Occipital lobe (tissue), 2 donors: ENCODE measurements around the gene PTPRM. TPM values are rescaled to one million over a fixed set of nuclear protein-coding genes. Genes with fewer than 3 reads are reported as not detected.

Source experiments
- DNase-seq: peaks from one replicate; lab custom pipeline; 2025; lab: John Stamatoyannopoulos, UW
- total RNA-seq: library from RNA; depleted of rRNA; stranded (reverse); fragments of >200 nt; gene quantifications from one replicate; pipeline ENCODE4 v1.2.3, GENCODE V29; 2014

The PTPRM gene
- total RNA-seq, 1 donor from 2014 or later: 45.4 TPM

DNA sequence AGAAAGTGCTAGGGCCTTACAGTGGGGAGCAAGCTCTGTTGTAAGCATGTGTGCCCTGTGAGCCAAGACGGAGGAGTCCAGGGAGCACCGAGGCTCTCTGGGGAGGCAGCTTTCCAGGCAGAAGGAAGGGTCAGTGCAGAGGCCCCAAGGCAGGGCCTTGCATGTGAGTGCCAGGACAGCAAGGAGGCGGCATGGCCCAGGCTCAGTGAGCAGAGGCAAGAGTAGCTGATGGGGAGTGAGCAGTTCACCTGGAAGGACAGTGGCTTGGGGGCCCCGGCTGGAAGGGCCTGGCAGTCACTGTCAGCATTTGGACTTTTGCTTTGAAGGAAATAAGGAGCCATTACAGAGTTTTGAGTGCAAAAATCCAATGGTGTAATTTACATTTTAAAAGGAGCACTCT lies 818.3 kb downstream of the PTPRM start:
- no peak for DNase-seq

DNA sequence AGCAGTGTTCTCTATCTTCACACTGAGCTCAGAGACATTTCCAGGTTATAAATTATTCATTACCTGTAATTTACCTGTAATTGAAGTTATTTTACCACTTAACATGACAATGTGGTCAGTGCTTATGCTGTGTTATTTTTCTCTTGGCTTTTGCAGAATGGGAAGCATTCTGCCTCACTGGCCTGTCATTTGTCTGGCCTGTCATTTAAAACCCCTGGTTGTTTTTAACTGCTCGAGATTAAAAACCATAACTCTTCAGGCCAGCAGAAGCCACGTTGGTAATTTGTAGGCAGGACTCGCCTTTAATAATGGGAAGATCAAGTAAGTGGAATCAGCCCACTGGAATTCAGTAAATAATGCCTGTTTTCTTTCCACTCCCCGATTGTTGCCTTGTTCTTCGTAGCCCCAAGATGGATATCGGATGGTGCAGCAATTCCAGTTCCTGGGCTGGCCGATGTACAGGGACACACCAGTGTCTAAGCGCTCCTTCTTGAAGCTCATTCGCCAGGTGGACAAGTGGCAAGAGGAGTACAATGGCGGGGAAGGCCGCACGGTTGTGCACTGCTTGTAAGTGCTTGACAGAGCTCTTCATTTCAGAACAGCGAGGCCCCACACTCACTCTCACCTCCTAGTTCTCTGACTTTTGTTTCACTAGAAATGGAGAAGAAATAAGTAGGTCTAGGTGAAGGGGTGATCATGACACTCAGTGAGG lies 819.7 kb downstream of the PTPRM start:
- DNase-seq: no peak

- DNase-seq: peak; percentile 36
Observed at GRCh38 chr18:8389391-8390340, 822.5 kb downstream of the PTPRM start.

- no peak for DNase-seq
Observed at GRCh38 chr18:8391068-8391467, 824.0 kb downstream of the PTPRM start.

GRCh38 chr18:8396254-8396653 lies 829.1 kb downstream of the PTPRM start:
- DNase-seq: no peak

- DNase-seq: no peak
Observed at GRCh38 chr18:8397034-8397433, 829.9 kb downstream of the PTPRM start.

DNA sequence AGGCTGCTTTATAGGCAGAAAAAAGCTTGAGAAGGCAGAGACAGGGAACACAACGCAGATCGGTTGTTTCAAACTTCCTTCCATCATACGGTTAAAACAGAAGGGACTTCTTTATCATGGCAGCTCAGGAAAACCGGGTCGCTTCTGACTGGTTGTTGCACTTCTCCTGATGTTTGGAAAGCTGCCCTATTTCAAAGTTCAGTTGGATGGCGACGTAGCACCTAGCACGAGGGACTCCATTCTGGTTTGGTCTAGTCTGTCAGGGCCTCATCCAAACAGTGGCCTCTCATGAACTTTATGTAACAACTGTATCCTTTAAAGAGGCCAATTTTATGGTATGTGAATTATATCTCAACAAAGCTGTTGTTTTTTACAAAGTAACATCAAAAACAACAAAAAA lies 832.0 kb downstream of the PTPRM start:
- no peak for DNase-seq

DNA sequence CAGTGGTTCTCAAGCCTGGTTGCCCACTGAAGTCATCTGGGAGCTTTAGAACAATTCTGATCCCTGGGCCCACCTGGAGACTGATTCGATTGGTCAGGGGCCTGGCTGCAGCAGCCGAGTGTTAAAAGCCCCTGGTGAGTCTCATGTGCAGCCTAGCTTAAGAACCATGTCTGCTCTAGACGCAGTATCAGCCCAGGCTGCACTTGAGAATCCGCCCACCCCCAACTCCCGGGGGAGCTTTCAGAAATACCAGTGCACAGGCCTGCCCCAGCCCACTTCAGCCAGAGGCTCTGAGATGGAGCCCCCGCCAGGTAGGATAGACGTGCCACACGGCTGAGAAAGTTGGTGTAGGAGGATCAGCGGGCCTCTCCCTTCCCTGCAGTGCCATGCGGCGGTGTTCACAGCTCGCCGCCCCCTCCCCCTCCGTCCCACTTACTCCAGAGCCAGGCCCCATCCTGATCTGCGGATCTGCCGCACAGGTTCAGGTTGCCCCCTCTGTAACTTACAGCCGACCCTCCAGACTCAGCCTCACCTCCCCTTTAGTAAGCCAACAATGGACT lies 833.2 kb downstream of the PTPRM start:
- DNase-seq: no peak

GRCh38 chr18:8400825-8401224 lies 833.7 kb downstream of the PTPRM start:
- DNase-seq: no peak

DNA sequence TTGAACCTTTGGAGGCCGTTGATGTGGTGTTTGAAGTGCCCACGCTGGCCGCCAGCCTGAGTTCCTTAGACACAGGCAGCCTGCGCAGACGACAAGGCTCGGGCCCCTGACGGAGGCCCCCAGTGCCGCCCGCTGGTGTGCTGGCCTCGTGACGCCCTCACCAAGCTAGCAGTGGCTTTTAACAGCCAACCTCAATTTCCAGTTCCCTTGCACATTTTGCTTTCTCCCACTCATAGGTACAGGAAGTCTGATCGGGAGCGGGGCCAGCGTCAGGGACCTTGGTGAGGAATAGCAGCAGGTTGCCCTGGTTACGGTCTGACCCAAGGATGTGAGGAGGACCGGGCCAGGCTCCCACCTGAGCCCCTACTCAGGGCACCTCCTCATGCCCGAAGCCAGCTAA lies 834.5 kb downstream of the PTPRM start:
- no peak for DNase-seq

- DNase-seq: no peak
Observed at GRCh38 chr18:8402237-8402636, 835.1 kb downstream of the PTPRM start.

GRCh38 chr18:8403713-8404112 lies 836.6 kb downstream of the PTPRM start:
- no peak for DNase-seq

- no peak for DNase-seq
Observed at GRCh38 chr18:8406186-8406867, 839.2 kb downstream of the PTPRM start.

DNA sequence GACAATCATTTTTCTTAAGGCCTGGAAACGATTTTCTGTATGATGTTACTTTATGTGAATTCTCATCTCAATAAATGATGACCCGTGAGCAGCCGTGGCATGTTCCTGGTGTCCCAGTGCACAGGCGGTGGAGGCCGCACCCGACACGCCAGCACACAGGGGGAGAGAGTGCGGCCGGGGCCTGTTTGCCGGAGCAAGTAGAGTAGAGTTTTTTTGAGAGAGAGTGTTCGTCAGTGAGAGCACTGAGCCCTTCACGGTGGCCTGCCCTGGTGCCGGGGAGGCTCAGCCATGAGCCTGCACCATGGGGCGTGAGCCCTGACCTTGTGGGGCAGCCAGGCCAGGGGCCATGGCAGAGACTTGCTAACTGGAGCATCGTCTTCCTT lies 839.7 kb downstream of the PTPRM start:
- DNase-seq: no peak

DNA sequence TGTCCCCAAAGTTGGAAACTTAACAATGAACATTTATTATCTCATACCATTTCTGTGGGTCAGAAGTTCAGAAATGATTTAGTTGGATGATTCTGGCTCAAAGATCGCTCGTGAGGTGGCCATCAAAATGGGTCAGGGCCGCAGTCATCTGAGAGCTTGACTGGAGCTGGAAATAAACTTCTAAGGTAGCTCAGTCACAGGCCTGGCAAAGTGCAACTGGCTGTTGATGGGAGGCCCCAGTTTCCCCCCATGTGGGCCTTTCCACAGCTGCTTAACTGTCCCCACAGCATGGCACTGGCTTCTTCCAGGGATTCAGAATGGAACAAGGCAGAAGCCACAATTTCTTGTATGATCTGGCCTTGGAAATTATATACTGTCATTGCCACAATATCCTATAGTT lies 842.0 kb downstream of the PTPRM start:
- DNase-seq: no peak

GRCh38 chr18:8411492-8411891 lies 844.4 kb downstream of the PTPRM start:
- no peak for DNase-seq

- DNase-seq: no peak
Observed at GRCh38 chr18:8412117-8412516, 845.0 kb downstream of the PTPRM start.

GRCh38 chr18:8413189-8413588 lies 846.1 kb downstream of the PTPRM start:
- no peak for DNase-seq

DNA sequence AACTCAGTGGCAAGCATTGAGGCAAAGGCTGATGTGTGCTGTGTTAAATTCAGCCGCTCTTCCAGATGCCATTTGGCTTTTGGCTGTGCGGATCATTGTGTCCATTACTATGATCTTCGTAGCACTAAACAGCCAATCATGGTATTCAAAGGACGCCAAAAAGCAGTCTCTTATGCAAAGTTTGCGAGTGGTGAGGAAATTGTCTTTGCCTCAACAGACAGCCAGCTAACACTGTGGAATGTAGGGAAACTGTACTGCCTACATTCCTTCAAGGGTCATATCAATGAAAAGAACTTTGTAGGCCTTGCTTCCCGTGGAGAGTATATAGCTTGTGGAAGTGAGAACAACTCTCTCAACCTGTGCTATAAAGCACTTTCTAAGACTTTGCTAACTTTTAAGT lies 846.6 kb downstream of the PTPRM start:
- DNase-seq: no peak

DNA sequence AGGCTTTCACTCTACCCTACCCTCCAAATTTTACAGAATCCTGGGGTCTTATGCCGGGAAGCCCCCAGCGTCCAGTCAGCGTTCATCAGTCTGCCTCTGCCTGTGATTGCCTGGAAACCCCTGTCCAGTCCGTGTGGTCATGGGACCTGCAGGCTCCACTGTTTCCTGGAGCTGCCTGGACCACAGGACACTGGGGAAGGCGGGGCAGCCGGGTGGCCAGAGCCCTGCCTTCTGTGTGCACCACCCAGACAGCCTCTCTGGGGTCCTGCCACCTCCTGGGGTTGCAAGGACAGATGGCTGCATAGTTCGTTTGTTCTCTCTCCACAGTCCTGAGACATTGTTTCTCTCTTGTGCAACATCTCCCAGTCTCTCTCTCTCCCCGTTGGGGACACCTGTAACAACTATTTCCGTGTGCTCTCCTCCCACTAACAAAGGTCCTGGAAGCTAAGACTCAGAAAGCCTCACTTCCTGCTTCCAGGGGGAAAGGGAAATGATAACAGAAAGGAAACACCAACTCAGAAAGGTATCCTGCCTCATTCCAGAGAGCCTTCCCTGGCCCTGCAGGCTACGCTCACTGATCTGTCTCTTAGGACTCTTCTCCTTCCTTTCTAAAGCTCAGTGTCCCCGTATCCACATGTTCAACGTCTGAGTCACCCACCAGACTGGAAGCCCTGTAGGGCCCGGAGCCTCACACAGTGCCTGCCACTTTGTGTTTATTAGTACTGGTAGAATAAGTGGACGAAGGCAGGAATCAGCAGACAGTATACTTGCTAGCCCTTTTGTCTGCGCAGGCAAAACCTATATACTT lies 849.3 kb downstream of the PTPRM start:
- DNase-seq: no peak

- DNase-seq: no peak
Observed at GRCh38 chr18:8422391-8422790, 855.3 kb downstream of the PTPRM start.
